Activated CD4-positive, alpha-beta T cell treated with anti-CD3 and anti-CD28 coated beads for 48 hours (primary cell): ENCODE measurements around the gene PGM1.
A peak's percentile ranks its signal among the peaks of the same experiment; 100 is the strongest.

Source experiments
- DNase-seq: peaks from one replicate; pipeline ENCODE4 v3.0.0-alpha.2; 2020

The PGM1 gene

DNA sequence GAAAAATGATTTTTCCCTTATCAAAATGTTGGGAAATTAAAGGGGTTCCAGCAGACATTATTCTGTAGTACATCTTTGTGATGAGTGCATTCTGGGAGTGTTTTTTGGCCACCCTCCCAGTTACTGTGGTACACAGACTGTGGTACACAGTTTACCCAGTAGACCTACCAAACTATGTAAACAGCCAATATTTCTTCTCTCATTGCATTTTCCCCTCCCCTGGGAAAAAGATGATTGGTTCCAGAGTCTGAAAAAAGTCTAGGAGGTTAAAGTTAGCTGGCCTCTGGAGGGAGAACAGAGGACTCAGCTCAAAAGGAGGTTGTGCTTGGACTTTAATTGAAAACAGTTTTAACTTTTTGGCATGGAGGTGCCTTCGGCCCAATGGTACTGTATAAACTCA lies 42.5 kb downstream of the PGM1 start:
- no peak for DNase-seq

- DNase-seq, result no peak
Observed at GRCh38 chr1:63636192-63637105, 43.2 kb downstream of the PGM1 start.

GRCh38 chr1:63638471-63638870 lies 45.3 kb downstream of the PGM1 start:
- DNase-seq, result no peak

GRCh38 chr1:63638875-63639274 lies 45.7 kb downstream of the PGM1 start:
- DNase-seq, result no peak

- no peak for DNase-seq
Observed at GRCh38 chr1:63640633-63641567, 47.7 kb downstream of the PGM1 start.

DNA sequence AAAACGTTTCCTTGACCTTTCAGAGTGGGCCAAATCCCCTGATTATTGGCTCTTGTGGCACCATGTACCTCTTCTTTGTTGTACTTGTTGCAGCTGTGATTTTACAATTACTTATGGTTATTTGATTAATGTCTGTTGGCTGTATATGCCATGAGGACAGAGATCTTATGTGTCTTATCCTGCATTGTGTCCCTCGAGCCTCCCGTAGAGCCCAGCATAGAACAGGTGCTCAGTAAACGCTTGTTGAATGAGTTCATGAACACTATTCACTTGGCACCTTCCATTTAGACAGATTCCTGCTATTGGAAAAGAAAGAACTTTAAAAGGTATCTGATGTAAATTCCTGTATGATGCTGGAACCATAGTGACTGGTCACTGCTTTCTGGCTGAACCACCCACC lies 48.4 kb downstream of the PGM1 start:
- no peak for DNase-seq

GRCh38 chr1:63642901-63643300 lies 49.7 kb downstream of the PGM1 start:
- no peak for DNase-seq

DNA sequence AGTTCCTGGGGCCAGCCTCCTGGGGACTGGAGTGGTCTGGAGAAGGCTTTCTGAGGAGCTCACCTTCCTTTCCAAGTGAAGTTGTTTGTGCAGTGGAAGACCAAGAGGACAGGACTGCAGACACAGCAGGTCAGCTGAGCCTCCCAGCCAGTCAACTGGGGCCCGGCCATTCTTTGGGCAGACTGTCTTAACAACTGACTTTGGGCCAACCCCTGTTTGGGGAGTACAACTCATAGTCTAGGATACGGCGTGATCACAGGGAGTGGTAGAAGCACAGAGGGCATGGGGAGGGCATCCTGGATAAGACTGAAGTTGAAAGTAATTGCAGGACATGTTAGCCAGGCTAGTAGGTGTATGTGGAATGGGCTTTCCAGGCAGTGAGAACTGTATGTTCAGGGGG lies 50.3 kb downstream of the PGM1 start:
- DNase-seq, result no peak

GRCh38 chr1:63643926-63644325 lies 50.7 kb downstream of the PGM1 start:
- no peak for DNase-seq

GRCh38 chr1:63645317-63645716 lies 52.1 kb downstream of the PGM1 start:
- DNase-seq, result no peak

- no peak for DNase-seq
Observed at GRCh38 chr1:63648689-63649088, 55.5 kb downstream of the PGM1 start.

GRCh38 chr1:63651161-63651701 lies 58.0 kb downstream of the PGM1 start:
- DNase-seq, result peak; percentile 53

GRCh38 chr1:63653976-63654375 lies 60.8 kb downstream of the PGM1 start:
- no peak for DNase-seq

DNA sequence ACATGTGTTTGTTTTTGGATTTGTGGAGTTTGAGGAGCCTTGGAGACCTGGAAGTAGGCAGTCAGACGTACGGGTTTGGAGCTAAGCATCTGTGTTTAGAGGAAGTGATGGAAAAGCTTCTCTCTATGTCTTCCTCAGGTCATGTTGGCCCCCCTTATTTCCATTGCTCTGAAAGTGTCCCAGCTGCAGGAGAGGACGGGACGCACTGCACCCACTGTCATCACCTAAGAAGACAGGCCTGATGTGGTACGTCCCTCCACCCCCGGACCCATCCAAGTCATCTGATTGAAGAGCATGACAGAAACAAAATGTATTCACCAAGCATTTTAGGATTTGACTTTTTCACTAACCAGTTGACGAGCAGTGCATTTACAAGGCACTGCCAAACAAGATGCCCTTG lies 66.2 kb downstream of the PGM1 start:
- DNase-seq, result no peak

DNA sequence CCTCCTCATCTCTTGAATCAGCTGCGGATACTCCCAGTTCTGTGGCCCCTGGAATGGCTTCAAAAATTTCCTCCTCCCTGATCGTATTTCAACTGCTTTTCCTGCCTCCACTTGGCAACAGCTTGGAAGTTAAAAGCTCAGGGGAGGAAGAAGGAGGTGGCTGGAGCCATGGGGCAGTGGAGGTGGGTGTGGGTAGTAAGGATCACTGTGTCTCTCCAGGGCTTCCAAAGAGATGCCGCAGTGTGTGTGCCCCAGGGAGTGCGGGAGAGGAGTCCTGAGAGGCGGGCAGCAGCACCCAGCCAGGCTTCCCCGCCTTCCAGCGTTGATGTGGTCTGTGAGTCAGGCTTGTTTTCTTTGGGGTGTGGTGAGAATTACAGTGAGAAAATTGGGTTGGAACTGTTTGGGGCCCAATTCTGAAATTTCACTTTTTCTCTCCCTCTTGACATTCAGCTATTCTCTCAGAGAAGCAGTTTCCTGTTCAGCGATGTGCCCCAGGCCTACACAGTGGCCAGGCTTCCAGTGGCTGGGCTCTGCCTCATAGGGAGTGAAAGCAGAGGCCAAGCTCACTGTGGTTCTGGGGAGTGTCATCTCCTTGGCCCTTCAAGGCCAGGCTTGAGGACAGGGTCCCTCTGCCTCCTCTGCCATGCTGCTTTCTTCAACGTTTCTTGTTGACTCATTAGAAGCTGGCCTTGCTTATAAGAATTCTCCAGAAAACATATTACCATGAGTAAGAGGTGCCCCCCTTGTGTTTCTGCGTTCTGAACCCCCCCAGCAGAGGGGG lies 69.0 kb downstream of the PGM1 start:
- peak; percentile 9 for DNase-seq

- DNase-seq, result no peak
Observed at GRCh38 chr1:63662841-63663240, 69.6 kb downstream of the PGM1 start.

DNA sequence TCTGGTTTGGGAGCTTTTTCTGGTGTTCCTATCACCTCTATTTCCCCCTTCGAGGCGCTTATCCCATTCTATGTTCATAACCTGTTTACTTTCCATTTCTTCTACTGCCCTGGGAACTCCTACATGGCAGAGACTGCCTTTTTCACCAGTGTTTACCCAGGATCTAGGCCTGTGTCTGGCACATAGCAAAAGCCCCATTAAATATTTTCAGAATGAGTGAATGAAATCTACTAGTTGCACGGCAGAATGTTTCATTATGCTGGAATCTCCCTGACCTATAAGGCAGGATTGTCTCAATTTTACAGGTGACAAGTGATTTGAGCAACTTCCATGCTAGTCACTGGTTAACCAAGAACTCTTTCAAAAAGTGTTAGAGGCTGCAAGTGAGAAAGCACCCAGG lies 70.1 kb downstream of the PGM1 start:
- no peak for DNase-seq

GRCh38 chr1:63663873-63664272 lies 70.7 kb downstream of the PGM1 start:
- DNase-seq, result no peak

GRCh38 chr1:63664742-63665141 lies 71.5 kb downstream of the PGM1 start:
- DNase-seq, result no peak

DNA sequence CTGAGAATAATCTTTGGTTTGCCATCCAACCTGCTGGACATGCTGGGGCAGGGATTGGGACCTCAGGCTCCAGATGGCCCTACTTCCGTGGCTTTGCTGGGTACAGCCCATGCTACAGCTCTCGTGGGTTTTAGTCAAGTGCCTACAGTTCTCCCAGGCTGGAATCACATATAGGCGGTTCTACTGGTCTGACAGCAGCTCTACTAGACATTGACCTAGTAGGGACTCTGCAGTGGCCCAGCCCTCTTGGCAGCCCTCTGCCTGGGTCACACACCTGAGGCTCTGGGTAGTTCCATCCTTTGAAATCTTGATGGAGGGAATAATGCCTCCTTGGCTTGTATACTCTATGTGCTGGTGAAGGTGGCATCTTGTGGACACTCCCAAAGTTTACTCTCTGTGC lies 72.2 kb downstream of the PGM1 start:
- DNase-seq, result no peak

DNA sequence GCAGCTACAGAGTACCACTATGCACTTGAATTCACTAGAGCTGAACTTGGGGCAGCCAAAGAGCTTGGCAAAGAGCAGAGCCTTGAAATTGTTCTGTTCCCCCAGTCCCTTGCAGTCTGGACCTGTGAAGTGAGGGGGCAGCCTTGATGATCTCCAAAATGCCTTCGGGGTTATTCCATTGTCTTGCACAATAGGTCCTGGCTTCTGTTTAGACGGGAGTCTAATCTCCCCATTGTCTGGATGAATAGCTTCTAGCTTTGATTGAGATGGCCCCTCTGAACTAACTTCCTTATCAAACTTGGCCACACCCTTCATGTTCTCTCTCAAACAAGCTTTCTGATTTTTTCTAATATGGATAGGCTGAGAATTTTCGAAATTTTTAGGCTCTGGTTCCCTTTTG lies 72.6 kb downstream of the PGM1 start:
- no peak for DNase-seq

GRCh38 chr1:63668298-63668697 lies 75.1 kb downstream of the PGM1 start:
- no peak for DNase-seq
